PC-3 (cell line): Measurements from ENCODE around the gene ANKRD53. TPM values are rescaled to one million over a fixed set of nuclear protein-coding genes. Genes with fewer than 3 reads are reported as not detected.

Experiments
- ATAC-seq: fragments of 200-7000 bp; cut with Tn5 transposase; 2 replicates; pipeline ENCODE4 v1.9.1; 2020; ENCODE audit warnings: mild to moderate bottlenecking, moderate library complexity
- BruUV-seq: library from RNA; stranded (reverse); fragments of 400-500 nt; replicated peaks from 2 replicates; lab custom pipeline; 2021; lab: Mats Ljungman, UMichigan
- CTCF ChIA-PET: fragments of 300-600 bp; sonication (Branson Sonifier 250); formaldehyde crosslinking; loops from one replicate; lab custom pipeline; 2022; ENCODE audit warnings: antibody characterized with exemption; lab: Charles Lee
- POLR2A ChIA-PET: fragments of 300-600 bp; sonication (Branson Sonifier 250); formaldehyde crosslinking; loops from one replicate; lab custom pipeline; 2022; ENCODE audit warnings: antibody characterized with exemption; ENCODE audit not compliant: unreplicated experiment; lab: Charles Lee
- DNase-seq: peaks from one replicate; pipeline ENCODE4 v3.0.0-alpha.2; 2015
- H2AFZ ChIP-seq: fragments of 300-600 bp; sonication (generic); 2 replicates; pipeline ENCODE4 v1.6.0; 2016; ENCODE audit warnings: antibody characterized with exemption, low read length
- H3F3A ChIP-seq: fragments of 300-600 bp; sonication (generic); one replicate; pipeline ENCODE4 v1.6.0; 2017; ENCODE audit warnings: antibody characterized with exemption, low read length, control low read depth, mild to moderate bottlenecking; ENCODE audit not compliant: unreplicated experiment
- H3K27ac ChIP-seq: fragments of 300-600 bp; sonication (generic); 2 replicates; pipeline ENCODE4 v1.5.1; 2016; ENCODE audit warnings: mild to moderate bottlenecking, low read length
- H3K27me3 ChIP-seq: fragments of 300-600 bp; sonication (generic); 2 replicates; pipeline ENCODE4 v1.6.1; 2016; ENCODE audit warnings: low read length, mixed read lengths
- H3K36me3 ChIP-seq: fragments of 300-600 bp; sonication (generic); 2 replicates; pipeline ENCODE4 v1.6.1; 2016; ENCODE audit warnings: low read depth, mixed run types, low read length, mixed read lengths
- H3K4me1 ChIP-seq: fragments of 300-600 bp; sonication (generic); 2 replicates; pipeline ENCODE4 v1.5.1; 2016; ENCODE audit warnings: low read length; ENCODE audit not compliant: insufficient read depth
- H3K4me2 ChIP-seq: fragments of 300-600 bp; sonication (generic); 2 replicates; pipeline ENCODE4 v1.6.0; 2016; ENCODE audit warnings: low read length
- H3K4me3 ChIP-seq: fragments of 300-600 bp; sonication (generic); 2 replicates; pipeline ENCODE4 v1.5.1; 2016; ENCODE audit warnings: mild to moderate bottlenecking, low read length, mixed read lengths
- H3K79me2 ChIP-seq: fragments of 300-600 bp; sonication (generic); 2 replicates; pipeline ENCODE4 v1.6.1; 2017; ENCODE audit warnings: low read length, mixed read lengths
- H3K9ac ChIP-seq: fragments of 300-600 bp; sonication (generic); 2 replicates; pipeline ENCODE4 v1.6.0; 2016; ENCODE audit warnings: mild to moderate bottlenecking, low read length
- H3K9me2 ChIP-seq: fragments of 300-600 bp; sonication (generic); replicated peaks from 2 replicates; pipeline ENCODE4 v1.6.1; 2016; ENCODE audit warnings: mixed run types, low read length, mixed read lengths
- H3K9me3 ChIP-seq: fragments of 300-600 bp; sonication (generic); 2 replicates; pipeline ENCODE4 v1.6.1; 2016; ENCODE audit warnings: low read length, mixed read lengths
- H4K20me1 ChIP-seq: fragments of 300-600 bp; sonication (generic); 2 replicates; pipeline ENCODE4 v1.6.1; 2016; ENCODE audit warnings: low read length, mixed read lengths
- CTCF ChIP-seq: fragments of 300-600 bp; sonication (generic); conservative IDR thresholded peaks from 2 replicates; pipeline ENCODE4 v1.5.1; 2017; ENCODE audit warnings: antibody characterized with exemption, low read depth, mild to moderate bottlenecking, low read length
- EZH2 ChIP-seq: fragments of 300-600 bp; sonication (generic); IDR thresholded peaks from one replicate; pipeline ENCODE4 v1.6.1; 2017; ENCODE audit warnings: antibody characterized with exemption, mild to moderate bottlenecking, low read length; ENCODE audit not compliant: unreplicated experiment
- EZH2phosphoT487 ChIP-seq: fragments of 300-600 bp; sonication (generic); IDR thresholded peaks from 2 replicates; pipeline ENCODE4 v1.6.1; 2018; ENCODE audit warnings: mild to moderate bottlenecking, antibody characterized with exemption, low read length, borderline replicate concordance
- intact Hi-C: fragments of 100-400 bp; cut with micrococcal nuclease; formaldehyde crosslinking; loops from 2 replicates; pipeline ENCODE4 v1.9.0; 2023
- total RNA-seq: library from RNA; depleted of rRNA; stranded (reverse); fragments of >200 nt; gene quantifications from 2 replicates; pipeline ENCODE4 v1.2.3, GENCODE V29; 2014

Gene ANKRD53
- total RNA-seq, 1 experiment from 2014 or later: not detected

GRCh38 chr2:71005271-71006202 is 27.1 kb downstream of the ANKRD53 start:
- Histone ChIP-seq H3K9me2 (no peaks in the 10 kb centered on the region), H3K4me3 (no peak overlapping the region), H3K79me2 (no peaks in the 10 kb centered on the region), H3F3A (no peaks in the 10 kb centered on the region), H3K9me3 (no peaks in the 10 kb centered on the region), H3K36me3 (no peaks in the 10 kb centered on the region), H4K20me1 (no peaks in the 10 kb centered on the region), H2AFZ (no peak overlapping the region), H3K4me2 (no peak overlapping the region), H3K9ac (no peak overlapping the region), H3K27ac (no peak overlapping the region), H3K27me3 (no peaks in the 10 kb centered on the region), H3K4me1 (no peaks in the 10 kb centered on the region)
- TF ChIP-seq EZH2 (no peak), EZH2phosphoT487 (no peak), CTCF (no peak)
- intact Hi-C loops: no loop called here
- no TSS peak for BruUV-seq
- ChIA-PET CTCF (no interaction called here), POLR2A (no interaction called here)
- ATAC-seq (no peak), DNase-seq (no peak)

- Histone ChIP-seq H4K20me1 (no peaks in the 10 kb centered on the region), H3K4me2 (no peak overlapping the region), H3K4me3 (no peak overlapping the region), H3K4me1 (no peaks in the 10 kb centered on the region), H3F3A (no peaks in the 10 kb centered on the region), H3K9me3 (no peaks in the 10 kb centered on the region), H3K27ac (no peak overlapping the region), H2AFZ (no peak overlapping the region), H3K9ac (no peak overlapping the region), H3K27me3 (no peaks in the 10 kb centered on the region), H3K79me2 (no peaks in the 10 kb centered on the region), H3K36me3 (no peaks in the 10 kb centered on the region), H3K9me2 (no peaks in the 10 kb centered on the region)
- BruUV-seq: no TSS peak
- DNase-seq (no peak), ATAC-seq (no peak)
- ChIA-PET POLR2A (no interaction called here), CTCF (no interaction called here)
- intact Hi-C loops: no loop called here
- TF ChIP-seq EZH2 (no peak), EZH2phosphoT487 (no peak), CTCF (no peak)
These were observed 27.9 kb downstream of the ANKRD53 start for GRCh38 chr2:71006323-71006722.
